ENCODE results near the gene PLD3.

PLD3 gene

GRCh38 chr19:40317338-40317737, 31.2 kb upstream of the PLD3 start:
- in situ Hi-C loops (cut with MboI; ENCODE audit: low sequenced_read_pairs, unreplicated experiment), result loop anchor here (25.0 kb wide), 1 partner anchor 295 kb away; the partner anchor contains the start of gene LTBP4
- TF ChIP-seq CTCF (IDR thresholded peaks at IDR 0.05; ENCODE audit: borderline replicate concordance, control extremely low read depth, extremely low read depth, insufficient read depth, missing control alignments), result no peak
- DNase-seq (ENCODE audit: low spot score), result no peak

- DNase-seq (ENCODE audit: low spot score), result no peak
- no peak for TF ChIP-seq CTCF (IDR thresholded peaks at IDR 0.05; ENCODE audit: borderline replicate concordance, control extremely low read depth, extremely low read depth, insufficient read depth, missing control alignments)
- in situ Hi-C loops (cut with MboI; ENCODE audit: low sequenced_read_pairs, unreplicated experiment), result loop anchor here (25.0 kb wide), 1 partner anchor 292 kb away; the partner anchor contains the start of gene LTBP4
These were observed 27.9 kb upstream of the PLD3 start for GRCh38 chr19:40320558-40320935.

GRCh38 chr19:40321076-40321475, 27.4 kb upstream of the PLD3 start:
- in situ Hi-C loops (cut with MboI; ENCODE audit: low sequenced_read_pairs, unreplicated experiment), result loop anchor here (25.0 kb wide), 1 partner anchor 291 kb away; the partner anchor contains the start of gene LTBP4
- DNase-seq (ENCODE audit: low spot score), result no peak
- no peak for TF ChIP-seq CTCF (IDR thresholded peaks at IDR 0.05; ENCODE audit: borderline replicate concordance, control extremely low read depth, extremely low read depth, insufficient read depth, missing control alignments)

GRCh38 chr19:40321566-40322270, 26.8 kb upstream of the PLD3 start:
- no peak for TF ChIP-seq CTCF (IDR thresholded peaks at IDR 0.05; ENCODE audit: borderline replicate concordance, control extremely low read depth, extremely low read depth, insufficient read depth, missing control alignments)
- no peak for DNase-seq (ENCODE audit: low spot score)
- in situ Hi-C loops (cut with MboI; ENCODE audit: low sequenced_read_pairs, unreplicated experiment), result loop anchor here (25.0 kb wide), 1 partner anchor 291 kb away; the partner anchor contains the start of gene LTBP4

- DNase-seq (ENCODE audit: low spot score), result no peak
- in situ Hi-C loops (cut with MboI; ENCODE audit: low sequenced_read_pairs, unreplicated experiment), result loop anchor here (25.0 kb wide), 1 partner anchor 290 kb away; the partner anchor contains the start of gene LTBP4
- TF ChIP-seq CTCF (IDR thresholded peaks at IDR 0.05; ENCODE audit: borderline replicate concordance, control extremely low read depth, extremely low read depth, insufficient read depth, missing control alignments), result no peak
These were observed 26.3 kb upstream of the PLD3 start for GRCh38 chr19:40322271-40322610.

GRCh38 chr19:40322951-40323615, 25.4 kb upstream of the PLD3 start:
- no peak for TF ChIP-seq CTCF (IDR thresholded peaks at IDR 0.05; ENCODE audit: borderline replicate concordance, control extremely low read depth, extremely low read depth, insufficient read depth, missing control alignments)
- in situ Hi-C loops (cut with MboI; ENCODE audit: low sequenced_read_pairs, unreplicated experiment), result loop anchor here (25.0 kb wide), 1 partner anchor 289 kb away; the partner anchor contains the start of gene LTBP4
- DNase-seq (ENCODE audit: low spot score), result no peak
